ENCODE measurements around the gene LBP.

The LBP gene

GRCh38 chr20:38386004-38386403, 39.7 kb downstream of the LBP start:
- TF ChIP-seq GABPA (IDR thresholded peaks at IDR 0.05; ENCODE audit: low read depth): peak; percentile 75
- no peak for TF ChIP-seq REST (IDR thresholded peaks at IDR 0.05; ENCODE audit: insufficient replicate concordance, low read depth)
- TF ChIP-seq SPI1 (IDR thresholded peaks at IDR 0.05; ENCODE audit: borderline replicate concordance, low read depth): peak; percentile 92
- Histone ChIP-seq H3K4me3 (replicated peaks; ENCODE audit: insufficient read depth, low read length) (no peak overlapping the region), H3K27me3 (ENCODE audit: insufficient read depth, poor library complexity, severe bottlenecking) (no peaks in the 10 kb centered on the region), H3K27ac (replicated peaks) (no peak overlapping the region)
- peak in 1 of 2 experiments; percentile 22 for DNase-seq (ENCODE audit: low read depth in 1 of 2, low spot score in 1 of 2)

- Histone ChIP-seq H3K27me3 (ENCODE audit: insufficient read depth, poor library complexity, severe bottlenecking) (no peaks in the 10 kb centered on the region), H3K4me3 (replicated peaks; ENCODE audit: insufficient read depth, low read length) (no peak overlapping the region), H3K27ac (replicated peaks) (no peak overlapping the region)
- no peak for DNase-seq (ENCODE audit: low read depth in 1 of 2, low spot score in 1 of 2)
- TF ChIP-seq SPI1 (IDR thresholded peaks at IDR 0.05; ENCODE audit: borderline replicate concordance, low read depth): no peak
Observed at GRCh38 chr20:38386851-38387250, 40.6 kb downstream of the LBP start.

- no peak overlapping the region for H3K4me3 ChIP-seq (replicated peaks; ENCODE audit: insufficient read depth, low read length)
- H3K27me3 ChIP-seq (ENCODE audit: insufficient read depth, poor library complexity, severe bottlenecking): no peaks in the 10 kb centered on the region
- H3K27ac ChIP-seq (replicated peaks): no peak overlapping the region
- TF ChIP-seq, protein P1, sequence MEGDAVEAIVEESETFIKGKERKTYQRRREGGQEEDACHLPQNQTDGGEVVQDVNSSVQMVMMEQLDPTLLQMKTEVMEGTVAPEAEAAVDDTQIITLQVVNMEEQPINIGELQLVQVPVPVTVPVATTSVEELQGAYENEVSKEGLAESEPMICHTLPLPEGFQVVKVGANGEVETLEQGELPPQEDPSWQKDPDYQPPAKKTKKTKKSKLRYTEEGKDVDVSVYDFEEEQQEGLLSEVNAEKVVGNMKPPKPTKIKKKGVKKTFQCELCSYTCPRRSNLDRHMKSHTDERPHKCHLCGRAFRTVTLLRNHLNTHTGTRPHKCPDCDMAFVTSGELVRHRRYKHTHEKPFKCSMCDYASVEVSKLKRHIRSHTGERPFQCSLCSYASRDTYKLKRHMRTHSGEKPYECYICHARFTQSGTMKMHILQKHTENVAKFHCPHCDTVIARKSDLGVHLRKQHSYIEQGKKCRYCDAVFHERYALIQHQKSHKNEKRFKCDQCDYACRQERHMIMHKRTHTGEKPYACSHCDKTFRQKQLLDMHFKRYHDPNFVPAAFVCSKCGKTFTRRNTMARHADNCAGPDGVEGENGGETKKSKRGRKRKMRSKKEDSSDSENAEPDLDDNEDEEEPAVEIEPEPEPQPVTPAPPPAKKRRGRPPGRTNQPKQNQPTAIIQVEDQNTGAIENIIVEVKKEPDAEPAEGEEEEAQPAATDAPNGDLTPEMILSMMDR (IDR thresholded peaks at IDR 0.05; ENCODE audit: insufficient read depth, low read length): no peak
- TF ChIP-seq REST (IDR thresholded peaks at IDR 0.05; ENCODE audit: insufficient replicate concordance, low read depth) (no peak), SPI1 (IDR thresholded peaks at IDR 0.05; ENCODE audit: borderline replicate concordance, low read depth) (no peak), POLR2AphosphoS5 (IDR thresholded peaks at IDR 0.05; ENCODE audit: low read depth) (no peak)
- no peak for DNase-seq (ENCODE audit: low read depth in 1 of 2, low spot score in 1 of 2)
Observed at GRCh38 chr20:38387953-38388352, 41.7 kb downstream of the LBP start.

GRCh38 chr20:38392356-38392755, 46.1 kb downstream of the LBP start:
- Histone ChIP-seq H3K4me3 (replicated peaks; ENCODE audit: insufficient read depth, low read length) (no peak overlapping the region), H3K27ac (replicated peaks) (no peak overlapping the region), H3K27me3 (ENCODE audit: insufficient read depth, poor library complexity, severe bottlenecking) (no peaks in the 10 kb centered on the region)
- TF ChIP-seq GABPA (IDR thresholded peaks at IDR 0.05; ENCODE audit: low read depth) (no peak), REST (IDR thresholded peaks at IDR 0.05; ENCODE audit: insufficient replicate concordance, low read depth) (no peak)
- TF ChIP-seq, protein P1 (IDR thresholded peaks at IDR 0.05; ENCODE audit: insufficient read depth, low read length): no peak
- no peak for DNase-seq (ENCODE audit: low read depth in 1 of 2, low spot score in 1 of 2)

Data from HL-60 (cell line).